IMR-90 (cell line): ENCODE data around the gene CCN2. TPM values are rescaled to one million over a fixed set of nuclear protein-coding genes. Genes with fewer than 3 reads are reported as not detected.

Source experiments
- ATAC-seq: fragments of 200-7000 bp; cut with Tn5 transposase; 2 replicates; pipeline ENCODE4 v1.9.1; 2020; ENCODE audit warnings: low read depth, mild to moderate bottlenecking, moderate library complexity
- BruUV-seq: library from RNA; stranded (reverse); fragments of 400-500 nt; replicated peaks from 2 replicates; lab custom pipeline; 2021; lab: Mats Ljungman, UMichigan
- CTCF ChIA-PET: fragments of 300-600 bp; formaldehyde crosslinking; extraction: SDS; loops from one replicate; lab custom pipeline; 2021; ENCODE audit warnings: antibody characterized with exemption; lab: Yijun Ruan, JAX
- POLR2A ChIA-PET: fragments of 300-600 bp; sonication (Branson Sonifier 250); formaldehyde crosslinking; loops from one replicate; lab custom pipeline; 2022; ENCODE audit warnings: antibody characterized with exemption; ENCODE audit not compliant: unreplicated experiment; lab: Charles Lee
- DNase-seq: peaks from one replicate; pipeline ENCODE4 v3.0.0; 2013
- H2AFZ ChIP-seq: replicated peaks from 2 replicates; pipeline ENCODE3; 2013; ENCODE audit warnings: low read length, mild to moderate bottlenecking; ENCODE audit not compliant: poor library complexity
- H2AK5ac ChIP-seq: 2 replicates; pipeline ENCODE4 v1.6.1; 2013; ENCODE audit warnings: low read depth, low read length, inconsistent platforms
- H2AK9ac ChIP-seq: replicated peaks from 2 replicates; pipeline ENCODE3; 2013; ENCODE audit warnings: mild to moderate bottlenecking, low read depth, low read length, moderate library complexity; ENCODE audit not compliant: poor library complexity
- H2BK120ac ChIP-seq: 2 replicates; pipeline ENCODE4 v1.6.1; 2013; ENCODE audit warnings: low read depth, low read length, inconsistent platforms
- H2BK15ac ChIP-seq: 3 replicates; pipeline ENCODE4 v1.6.1; 2013; ENCODE audit warnings: low read depth, low read length, inconsistent platforms
- H2BK20ac ChIP-seq: 2 replicates; pipeline ENCODE4 v1.6.1; 2013; ENCODE audit warnings: low read depth, mild to moderate bottlenecking, inconsistent platforms, low read length, moderate library complexity
- H2BK5ac ChIP-seq: 2 replicates; pipeline ENCODE4 v1.6.1; 2013; ENCODE audit warnings: mild to moderate bottlenecking, low read depth, low read length, inconsistent platforms; ENCODE audit not compliant: poor library complexity, severe bottlenecking
- H3K14ac ChIP-seq: replicated peaks from 2 replicates; pipeline ENCODE4 v1.6.1; 2013; ENCODE audit warnings: low read depth, low read length, inconsistent platforms
- H3K18ac ChIP-seq: 2 replicates; pipeline ENCODE4 v1.6.1; 2013; ENCODE audit warnings: low read depth, low read length, control low read depth
- H3K23ac ChIP-seq: 2 replicates; pipeline ENCODE4 v1.6.1; 2013; ENCODE audit warnings: low read depth, low read length, inconsistent platforms
- H3K27ac ChIP-seq: 2 replicates; pipeline ENCODE4 v1.5.1; 2013; ENCODE audit warnings: mild to moderate bottlenecking, control low read depth, low read length; ENCODE audit not compliant: insufficient read depth
- H3K27me3 ChIP-seq: 2 replicates; pipeline ENCODE4 v1.6.1; 2013; ENCODE audit warnings: low read length; ENCODE audit not compliant: control insufficient read depth, insufficient read depth
- H3K36me3 ChIP-seq: 2 replicates; pipeline ENCODE4 v1.6.1; 2013; ENCODE audit warnings: low read length, mixed read lengths; ENCODE audit not compliant: control insufficient read depth, insufficient read depth
- H3K4ac ChIP-seq: 2 replicates; pipeline ENCODE4 v1.6.1; 2013; ENCODE audit warnings: low read depth, low read length, inconsistent platforms
- H3K4me1 ChIP-seq: 2 replicates; pipeline ENCODE4 v1.6.1; 2013; ENCODE audit warnings: low read length, mixed read lengths; ENCODE audit not compliant: control insufficient read depth, insufficient read depth
- H3K4me2 ChIP-seq: 2 replicates; pipeline ENCODE4 v1.6.1; 2013; ENCODE audit warnings: low read depth, mild to moderate bottlenecking, control low read depth, low read length, moderate library complexity
- H3K4me3 ChIP-seq: 2 replicates; pipeline ENCODE4 v1.5.1; 2013; ENCODE audit warnings: low read depth, mild to moderate bottlenecking, control low read depth, low read length, moderate library complexity; ENCODE audit not compliant: insufficient read depth
- H3K56ac ChIP-seq: 2 replicates; pipeline ENCODE4 v1.6.1; 2013; ENCODE audit warnings: low read length, inconsistent platforms; ENCODE audit not compliant: insufficient read depth; ENCODE audit errors: extremely low read depth
- H3K79me1 ChIP-seq, 2 experiments: 2 replicates each; pipeline ENCODE4 v1.6.1; 2013; ENCODE audit warnings: low read length in 2 of 2, inconsistent platforms in 1 of 2, low read depth in 1 of 2
- H3K9ac ChIP-seq: 2 replicates; pipeline ENCODE4 v1.6.1; 2013; ENCODE audit warnings: low read depth, low read length, control low read depth
- H3K9me1 ChIP-seq: 2 replicates; pipeline ENCODE4 v1.6.1; 2013; ENCODE audit warnings: low read length, inconsistent platforms; ENCODE audit not compliant: insufficient read depth
- H3K9me3 ChIP-seq: 2 replicates; pipeline ENCODE4 v1.6.1; 2013; ENCODE audit warnings: low read length; ENCODE audit not compliant: control insufficient read depth, insufficient read depth
- H4K20me1 ChIP-seq: 2 replicates; pipeline ENCODE4 v1.6.1; 2013; ENCODE audit warnings: low read length, inconsistent platforms; ENCODE audit not compliant: insufficient read depth
- H4K5ac ChIP-seq: 2 replicates; pipeline ENCODE4 v1.6.1; 2013; ENCODE audit warnings: mild to moderate bottlenecking, low read depth, low read length, control low read depth
- H4K8ac ChIP-seq, 2 experiments: 2 replicates each; pipeline ENCODE4 v1.6.1; 2013; ENCODE audit warnings: low read depth in 2 of 2, low read length in 2 of 2, control low read depth in 1 of 2, inconsistent platforms in 1 of 2
- H4K91ac ChIP-seq: 2 replicates; pipeline ENCODE4 v1.6.1; 2013; ENCODE audit warnings: low read depth, low read length, inconsistent platforms; ENCODE audit not compliant: insufficient read depth
- BHLHE40 ChIP-seq: fragments of 150-350 bp; IDR thresholded peaks from 2 replicates; pipeline ENCODE4 v1.6.1; 2016; ENCODE audit warnings: mild to moderate bottlenecking, low read depth, low read length
- CEBPB ChIP-seq: IDR thresholded peaks from 2 replicates; pipeline ENCODE4 v1.6.1; 2012; ENCODE audit warnings: low read depth, low read length, improper control_type of control experiment
- CHD1 ChIP-seq: IDR thresholded peaks from 2 replicates; pipeline ENCODE4 v1.6.1; 2012; ENCODE audit warnings: low read depth, low read length, improper control_type of control experiment
- FOS ChIP-seq: fragments of 150-350 bp; IDR thresholded peaks from 2 replicates; pipeline ENCODE4 v1.6.1; 2016; ENCODE audit warnings: low read depth, low read length
- MAZ ChIP-seq: IDR thresholded peaks from 2 replicates; pipeline ENCODE4 v1.6.1; 2012; ENCODE audit warnings: low read depth, mild to moderate bottlenecking, low read length, improper control_type of control experiment, moderate library complexity, borderline replicate concordance
- MXI1 ChIP-seq: IDR thresholded peaks from 2 replicates; pipeline ENCODE4 v1.6.1; 2012; ENCODE audit warnings: low read depth, mild to moderate bottlenecking, low read length, moderate library complexity, borderline replicate concordance
- NFE2L2 ChIP-seq: fragments of 150-350 bp; IDR thresholded peaks from 2 replicates; pipeline ENCODE4 v1.6.1; 2016; ENCODE audit warnings: low read depth, mild to moderate bottlenecking, low read length
- POLR2A ChIP-seq: IDR thresholded peaks from 2 replicates; pipeline ENCODE4 v1.6.1; 2012; ENCODE audit warnings: mild to moderate bottlenecking, low read depth, low read length
- RAD21 ChIP-seq: IDR thresholded peaks from 2 replicates; pipeline ENCODE4 v1.6.1; 2012; ENCODE audit warnings: low read length, improper control_type of control experiment
- RCOR1 ChIP-seq: IDR thresholded peaks from 2 replicates; pipeline ENCODE4 v1.6.1; 2012; ENCODE audit warnings: mild to moderate bottlenecking, low read length, improper control_type of control experiment; ENCODE audit not compliant: insufficient replicate concordance
- RFX5 ChIP-seq: IDR thresholded peaks from 2 replicates; pipeline ENCODE4 v1.8.0; 2012; ENCODE audit warnings: low read depth, mild to moderate bottlenecking, low read length, moderate library complexity
- SMC3 ChIP-seq: fragments of 150-350 bp; IDR thresholded peaks from 2 replicates; pipeline ENCODE4 v1.6.1; 2016; ENCODE audit warnings: low read depth, mild to moderate bottlenecking, antibody characterized with exemption, low read length, moderate library complexity
- WGBS, 2 experiments: methylation state at CpG; one replicate each; pipeline versions ENCODE4 v1.1.5 to v1.1.7; 2013; ENCODE audit warnings: missing lambda C conversion rate in 2 of 2; ENCODE audit not compliant: insufficient read length in 1 of 2; ENCODE audit errors: extremely low coverage in 2 of 2; 5-methylcytosine and 5-hydroxymethylcytosine counted together
- dilution Hi-C: fragments of 300-500 bp; cut with HindIII; formaldehyde crosslinking; loops from one replicate; pipeline ENCODE4 v1.14.3; 2018; ENCODE audit warnings: low sequenced_read_pairs; ENCODE audit not compliant: unreplicated experiment
- in situ Hi-C: fragments of 300-500 bp; cut with MboI; formaldehyde crosslinking; loops from 3 replicates; pipeline ENCODE4 v1.14.3; 2019; ENCODE audit warnings: low sequenced_read_pairs, inconsistent platforms, mixed read lengths
- intact Hi-C: fragments of 100-400 bp; cut with micrococcal nuclease; formaldehyde crosslinking; loops from 2 replicates; pipeline ENCODE4 v1.10.0; 2022
- polyA plus RNA-seq, 3 experiments: library from polyadenylated mRNA; depleted of rRNA; stranded (reverse); fragments of >200 nt; gene quantifications; 2 replicates each; pipeline ENCODE4 v1.2.3, GENCODE V29; 2012; ENCODE audit warnings: low replicate concordance in 1 of 3
- total RNA-seq: library from RNA; depleted of rRNA; stranded (reverse); fragments of >200 nt; gene quantifications from 2 replicates; pipeline ENCODE4 v1.2.3, GENCODE V29; 2012
- TF ChIP-seq, protein P1 (sequence below): fragments of 150-350 bp; IDR thresholded peaks from 2 replicates; pipeline ENCODE4 v1.6.1; 2017; ENCODE audit warnings: mild to moderate bottlenecking, antibody characterized with exemption, low read length, low read depth
- TF ChIP-seq, protein P2 (sequence below): conservative IDR thresholded peaks from 2 replicates; pipeline ENCODE4 v1.5.1; 2012; ENCODE audit warnings: mild to moderate bottlenecking, low read depth, low read length, improper control_type of control experiment
- TF ChIP-seq, protein P3 (sequence below): fragments of 150-350 bp; IDR thresholded peaks from 2 replicates; pipeline ENCODE4 v1.6.1; 2016; ENCODE audit warnings: low read depth, mild to moderate bottlenecking, low read length, moderate library complexity, borderline replicate concordance

CCN2 gene
- total and polyA plus RNA-seq, 2 of the 4 experiments (the other 2 are of a cell fraction), result 148 to 1,205 TPM

DNA sequence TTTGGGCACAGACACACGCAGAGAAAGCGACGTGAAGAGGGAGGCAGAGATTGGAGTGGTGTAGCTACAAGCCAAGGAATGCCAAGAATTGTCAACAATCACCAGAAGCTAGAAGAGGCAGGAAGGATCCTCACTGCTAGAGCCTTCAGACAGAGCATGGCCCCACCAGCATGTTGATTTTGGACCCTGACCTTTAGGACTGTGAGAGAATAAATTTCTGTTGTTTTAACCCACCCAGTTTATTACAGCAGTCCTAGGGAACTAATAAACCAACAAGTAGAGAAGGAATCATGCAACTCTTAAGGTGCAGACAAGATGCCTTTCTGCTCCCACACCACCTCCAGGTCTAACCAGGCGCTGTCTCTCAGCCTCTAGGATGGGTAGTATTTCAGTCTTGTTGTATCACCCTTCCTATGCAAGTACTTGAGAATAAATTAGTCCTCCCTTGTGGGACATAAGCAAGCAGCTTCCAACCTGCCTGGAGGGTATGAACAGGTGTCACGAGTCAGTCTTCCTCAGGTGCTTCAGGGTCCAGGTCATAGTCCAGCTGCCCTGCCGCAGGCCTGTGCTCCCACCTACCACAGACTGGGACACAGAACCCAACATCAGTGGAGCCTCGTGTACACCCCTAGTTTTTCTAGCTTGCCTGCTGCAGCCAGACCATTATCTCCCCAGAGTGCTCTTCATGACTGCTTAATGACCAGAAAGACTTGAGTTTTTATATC lies 46.4 kb upstream of the CCN2 start:
- Histone ChIP-seq H3K9me3 (peaks cover 2% of the 10 kb centered on the region), H2BK5ac (peak overlapping the region; percentile 43), H4K91ac (peak overlapping the region; percentile 55), H3K36me3 (no peaks in the 10 kb centered on the region), H4K8ac (no peak overlapping the region; a peak in 1 of 4 replicates), H3K9me1 (peaks cover 3% of the 10 kb centered on the region), H4K20me1 (no peaks in the 10 kb centered on the region), H3K4me2 (no peak overlapping the region), H2AFZ (no peak overlapping the region), H3K27ac (no peak overlapping the region), H3K4ac (peak overlapping the region; percentile 57), H2BK20ac (peak overlapping the region; percentile 74; the same call in 1 of the 2 replicates), H4K5ac (no peak overlapping the region), H2AK5ac (peak overlapping the region; percentile 93), H2BK120ac (peak overlapping the region; percentile 70), H3K56ac (no peak overlapping the region), H3K9ac (no peak overlapping the region), H3K23ac (no peak overlapping the region), H2BK15ac (peak overlapping the region; percentile 80; the same call in 2 of the 3 replicates), H3K4me1 (peaks cover 2% of the 10 kb centered on the region), H2AK9ac (peak overlapping the region; percentile 15), H3K4me3 (no peak overlapping the region), H3K79me1 (no peaks in the 10 kb centered on the region), H3K27me3 (no peaks in the 10 kb centered on the region), H3K18ac (peak overlapping the region; percentile 40; the same call in 1 of the 2 replicates), H3K14ac (peak overlapping the region; percentile 80)
- DNase-seq (no peak), ATAC-seq (no peak)
- intact Hi-C loops, result no loop called here
- dilution Hi-C loops, result no loop called here
- in situ Hi-C loops, result no loop called here
- POLR2A ChIA-PET, result no interaction called here
- WGBS, 2 experiments, result 100% methylated on average over 1 of the region's 7 CpGs; no CpG with 5 or more reads in 1 of the 2 experiments
- CTCF ChIA-PET, result interaction anchor here (1.2 kb wide), 1 partner anchor 9 kb away, joined by 3 read pairs; no protein-coding TSS in a partner anchor
- BruUV-seq, result no TSS peak
- TF ChIP-seq, protein P1, sequence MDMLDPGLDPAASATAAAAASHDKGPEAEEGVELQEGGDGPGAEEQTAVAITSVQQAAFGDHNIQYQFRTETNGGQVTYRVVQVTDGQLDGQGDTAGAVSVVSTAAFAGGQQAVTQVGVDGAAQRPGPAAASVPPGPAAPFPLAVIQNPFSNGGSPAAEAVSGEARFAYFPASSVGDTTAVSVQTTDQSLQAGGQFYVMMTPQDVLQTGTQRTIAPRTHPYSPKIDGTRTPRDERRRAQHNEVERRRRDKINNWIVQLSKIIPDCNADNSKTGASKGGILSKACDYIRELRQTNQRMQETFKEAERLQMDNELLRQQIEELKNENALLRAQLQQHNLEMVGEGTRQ, result no peak
- no peak for TF ChIP-seq MAZ
- TF ChIP-seq FOS, result no peak
- TF ChIP-seq RFX5, result no peak
- no peak for TF ChIP-seq MXI1
- no peak for TF ChIP-seq SMC3
- TF ChIP-seq RCOR1, result no peak
- TF ChIP-seq, protein P2, sequence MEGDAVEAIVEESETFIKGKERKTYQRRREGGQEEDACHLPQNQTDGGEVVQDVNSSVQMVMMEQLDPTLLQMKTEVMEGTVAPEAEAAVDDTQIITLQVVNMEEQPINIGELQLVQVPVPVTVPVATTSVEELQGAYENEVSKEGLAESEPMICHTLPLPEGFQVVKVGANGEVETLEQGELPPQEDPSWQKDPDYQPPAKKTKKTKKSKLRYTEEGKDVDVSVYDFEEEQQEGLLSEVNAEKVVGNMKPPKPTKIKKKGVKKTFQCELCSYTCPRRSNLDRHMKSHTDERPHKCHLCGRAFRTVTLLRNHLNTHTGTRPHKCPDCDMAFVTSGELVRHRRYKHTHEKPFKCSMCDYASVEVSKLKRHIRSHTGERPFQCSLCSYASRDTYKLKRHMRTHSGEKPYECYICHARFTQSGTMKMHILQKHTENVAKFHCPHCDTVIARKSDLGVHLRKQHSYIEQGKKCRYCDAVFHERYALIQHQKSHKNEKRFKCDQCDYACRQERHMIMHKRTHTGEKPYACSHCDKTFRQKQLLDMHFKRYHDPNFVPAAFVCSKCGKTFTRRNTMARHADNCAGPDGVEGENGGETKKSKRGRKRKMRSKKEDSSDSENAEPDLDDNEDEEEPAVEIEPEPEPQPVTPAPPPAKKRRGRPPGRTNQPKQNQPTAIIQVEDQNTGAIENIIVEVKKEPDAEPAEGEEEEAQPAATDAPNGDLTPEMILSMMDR, result no peak
- no peak for TF ChIP-seq NFE2L2
- TF ChIP-seq POLR2A, result no peak
- TF ChIP-seq, protein P3, sequence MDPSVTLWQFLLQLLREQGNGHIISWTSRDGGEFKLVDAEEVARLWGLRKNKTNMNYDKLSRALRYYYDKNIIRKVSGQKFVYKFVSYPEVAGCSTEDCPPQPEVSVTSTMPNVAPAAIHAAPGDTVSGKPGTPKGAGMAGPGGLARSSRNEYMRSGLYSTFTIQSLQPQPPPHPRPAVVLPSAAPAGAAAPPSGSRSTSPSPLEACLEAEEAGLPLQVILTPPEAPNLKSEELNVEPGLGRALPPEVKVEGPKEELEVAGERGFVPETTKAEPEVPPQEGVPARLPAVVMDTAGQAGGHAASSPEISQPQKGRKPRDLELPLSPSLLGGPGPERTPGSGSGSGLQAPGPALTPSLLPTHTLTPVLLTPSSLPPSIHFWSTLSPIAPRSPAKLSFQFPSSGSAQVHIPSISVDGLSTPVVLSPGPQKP, result no peak
- no peak for TF ChIP-seq RAD21
- TF ChIP-seq CEBPB, result no peak
- TF ChIP-seq CHD1, result no peak
- no peak for TF ChIP-seq BHLHE40
